ENCODE results near the gene KCNQ1. TPM values are rescaled to one million over a fixed set of nuclear protein-coding genes. Genes with fewer than 3 reads are reported as not detected.

Gene KCNQ1
- total RNA-seq, 1 experiment from 2014 or later, result 2.5 TPM

DNA sequence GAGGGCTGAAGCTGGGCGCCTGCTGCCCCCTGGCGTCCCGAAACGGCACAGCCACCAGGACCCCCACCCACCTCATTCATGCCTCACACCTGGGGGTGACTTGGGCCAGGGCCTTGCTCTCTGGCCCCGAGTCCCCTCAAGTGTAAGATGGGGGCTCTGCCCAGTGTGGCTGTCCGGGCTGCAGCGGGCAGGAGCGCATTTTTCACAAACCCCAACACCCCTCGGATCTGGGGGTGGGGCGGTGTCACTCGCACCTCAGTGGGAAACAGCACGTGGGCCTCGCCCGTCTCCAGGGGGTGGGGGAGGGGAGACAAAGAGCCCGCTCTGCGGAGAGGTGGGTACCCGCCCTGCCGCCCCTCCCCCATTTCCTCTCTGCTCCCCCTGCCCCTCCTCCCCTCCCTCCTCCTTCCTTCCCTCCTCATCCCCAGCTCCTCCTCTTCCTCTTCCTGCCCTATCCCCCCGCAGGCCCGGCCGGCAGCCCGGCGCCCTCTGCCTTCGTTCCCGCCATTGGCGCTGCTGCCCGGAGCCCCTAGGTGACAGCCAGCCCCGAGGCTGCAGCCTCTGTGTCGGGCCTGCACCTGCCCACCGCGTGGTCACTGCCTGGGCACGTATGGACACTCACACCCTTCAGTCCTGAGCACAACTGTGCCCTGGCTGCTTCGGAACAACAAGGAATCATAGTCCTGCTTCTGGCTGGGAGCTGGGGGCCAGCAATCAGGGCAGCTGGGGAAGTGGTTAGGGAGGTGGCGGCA is 447.6 kb downstream of the KCNQ1 start:
- Mint-ChIP-seq H3K27me3 (ENCODE audit: low read depth) (peaks cover 56% of the 10 kb centered on the region), H3K4me1 (peaks cover 11% of the 10 kb centered on the region), H3K9me3 (peaks cover 6% of the 10 kb centered on the region; the same call in 1 of the 2 replicates), H3K4me3 (peak overlapping the region; percentile 68), H3K27ac (0 out of 2 replicates have a peak overlapping the region, but pooled peaks have one; percentile 23), H3K36me3 (no peaks in the 10 kb centered on the region)
- ATAC-seq, result peak; percentile 67
- ChIA-PET POLR2A (interaction anchor here (1.0 to 2.0 kb wide), 4 partner anchors 10 to 359 kb away, joined by 3 to 13 read pairs (median 10); partner anchors contain the start of gene PHLDA2), CTCF (interaction anchor here (0.6 to 12.8 kb wide), 61 partner anchors 9 to 1632 kb away, joined by 3 to 369 read pairs (median 5); partner anchors contain the start of genes CARS1, KCNQ1, PHLDA2 and TSSC4)
- DNase-seq (ENCODE audit: low spot score), result peak; percentile 84
- TF ChIP-seq, protein P1, sequence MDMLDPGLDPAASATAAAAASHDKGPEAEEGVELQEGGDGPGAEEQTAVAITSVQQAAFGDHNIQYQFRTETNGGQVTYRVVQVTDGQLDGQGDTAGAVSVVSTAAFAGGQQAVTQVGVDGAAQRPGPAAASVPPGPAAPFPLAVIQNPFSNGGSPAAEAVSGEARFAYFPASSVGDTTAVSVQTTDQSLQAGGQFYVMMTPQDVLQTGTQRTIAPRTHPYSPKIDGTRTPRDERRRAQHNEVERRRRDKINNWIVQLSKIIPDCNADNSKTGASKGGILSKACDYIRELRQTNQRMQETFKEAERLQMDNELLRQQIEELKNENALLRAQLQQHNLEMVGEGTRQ (CRISPR knock-in tag; IDR thresholded peaks at IDR 0.05), result peak; percentile 31; the same call in 1 of the 2 replicates
- TF ChIP-seq, protein P2, sequence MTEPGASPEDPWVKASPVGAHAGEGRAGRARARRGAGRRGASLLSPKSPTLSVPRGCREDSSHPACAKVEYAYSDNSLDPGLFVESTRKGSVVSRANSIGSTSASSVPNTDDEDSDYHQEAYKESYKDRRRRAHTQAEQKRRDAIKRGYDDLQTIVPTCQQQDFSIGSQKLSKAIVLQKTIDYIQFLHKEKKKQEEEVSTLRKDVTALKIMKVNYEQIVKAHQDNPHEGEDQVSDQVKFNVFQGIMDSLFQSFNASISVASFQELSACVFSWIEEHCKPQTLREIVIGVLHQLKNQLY (CRISPR knock-in tag; IDR thresholded peaks at IDR 0.05), result no peak
- no peak for TF ChIP-seq ZNF396 (CRISPR knock-in tag; IDR thresholded peaks at IDR 0.05; ENCODE audit: borderline replicate concordance)
- no peak for TF ChIP-seq NFATC4 (CRISPR knock-in tag; IDR thresholded peaks at IDR 0.05)
- TF ChIP-seq, protein P3, sequence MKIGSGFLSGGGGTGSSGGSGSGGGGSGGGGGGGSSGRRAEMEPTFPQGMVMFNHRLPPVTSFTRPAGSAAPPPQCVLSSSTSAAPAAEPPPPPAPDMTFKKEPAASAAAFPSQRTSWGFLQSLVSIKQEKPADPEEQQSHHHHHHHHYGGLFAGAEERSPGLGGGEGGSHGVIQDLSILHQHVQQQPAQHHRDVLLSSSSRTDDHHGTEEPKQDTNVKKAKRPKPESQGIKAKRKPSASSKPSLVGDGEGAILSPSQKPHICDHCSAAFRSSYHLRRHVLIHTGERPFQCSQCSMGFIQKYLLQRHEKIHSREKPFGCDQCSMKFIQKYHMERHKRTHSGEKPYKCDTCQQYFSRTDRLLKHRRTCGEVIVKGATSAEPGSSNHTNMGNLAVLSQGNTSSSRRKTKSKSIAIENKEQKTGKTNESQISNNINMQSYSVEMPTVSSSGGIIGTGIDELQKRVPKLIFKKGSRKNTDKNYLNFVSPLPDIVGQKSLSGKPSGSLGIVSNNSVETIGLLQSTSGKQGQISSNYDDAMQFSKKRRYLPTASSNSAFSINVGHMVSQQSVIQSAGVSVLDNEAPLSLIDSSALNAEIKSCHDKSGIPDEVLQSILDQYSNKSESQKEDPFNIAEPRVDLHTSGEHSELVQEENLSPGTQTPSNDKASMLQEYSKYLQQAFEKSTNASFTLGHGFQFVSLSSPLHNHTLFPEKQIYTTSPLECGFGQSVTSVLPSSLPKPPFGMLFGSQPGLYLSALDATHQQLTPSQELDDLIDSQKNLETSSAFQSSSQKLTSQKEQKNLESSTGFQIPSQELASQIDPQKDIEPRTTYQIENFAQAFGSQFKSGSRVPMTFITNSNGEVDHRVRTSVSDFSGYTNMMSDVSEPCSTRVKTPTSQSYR (CRISPR knock-in tag; IDR thresholded peaks at IDR 0.05), result peak; percentile 88
- no peak; the same call in 1 of the 2 replicates for TF ChIP-seq ZNF232 (CRISPR knock-in tag; IDR thresholded peaks at IDR 0.05)
- TF ChIP-seq SMAD3 (CRISPR knock-in tag; IDR thresholded peaks at IDR 0.05; ENCODE audit: borderline replicate concordance), result no peak; the same call in none of the 2 replicates
- TF ChIP-seq, protein P4, sequence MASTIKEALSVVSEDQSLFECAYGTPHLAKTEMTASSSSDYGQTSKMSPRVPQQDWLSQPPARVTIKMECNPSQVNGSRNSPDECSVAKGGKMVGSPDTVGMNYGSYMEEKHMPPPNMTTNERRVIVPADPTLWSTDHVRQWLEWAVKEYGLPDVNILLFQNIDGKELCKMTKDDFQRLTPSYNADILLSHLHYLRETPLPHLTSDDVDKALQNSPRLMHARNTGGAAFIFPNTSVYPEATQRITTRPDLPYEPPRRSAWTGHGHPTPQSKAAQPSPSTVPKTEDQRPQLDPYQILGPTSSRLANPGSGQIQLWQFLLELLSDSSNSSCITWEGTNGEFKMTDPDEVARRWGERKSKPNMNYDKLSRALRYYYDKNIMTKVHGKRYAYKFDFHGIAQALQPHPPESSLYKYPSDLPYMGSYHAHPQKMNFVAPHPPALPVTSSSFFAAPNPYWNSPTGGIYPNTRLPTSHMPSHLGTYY (CRISPR knock-in tag; IDR thresholded peaks at IDR 0.05), result no peak
- TF ChIP-seq NR2C2 (CRISPR knock-in tag; IDR thresholded peaks at IDR 0.05), result no peak; the same call in 1 of the 2 replicates
- peak; percentile 86 for TF ChIP-seq ETV6 (CRISPR knock-in tag; IDR thresholded peaks at IDR 0.05)
- no peak for TF ChIP-seq ZNF121 (CRISPR knock-in tag; IDR thresholded peaks at IDR 0.05)
- TF ChIP-seq, protein P5, sequence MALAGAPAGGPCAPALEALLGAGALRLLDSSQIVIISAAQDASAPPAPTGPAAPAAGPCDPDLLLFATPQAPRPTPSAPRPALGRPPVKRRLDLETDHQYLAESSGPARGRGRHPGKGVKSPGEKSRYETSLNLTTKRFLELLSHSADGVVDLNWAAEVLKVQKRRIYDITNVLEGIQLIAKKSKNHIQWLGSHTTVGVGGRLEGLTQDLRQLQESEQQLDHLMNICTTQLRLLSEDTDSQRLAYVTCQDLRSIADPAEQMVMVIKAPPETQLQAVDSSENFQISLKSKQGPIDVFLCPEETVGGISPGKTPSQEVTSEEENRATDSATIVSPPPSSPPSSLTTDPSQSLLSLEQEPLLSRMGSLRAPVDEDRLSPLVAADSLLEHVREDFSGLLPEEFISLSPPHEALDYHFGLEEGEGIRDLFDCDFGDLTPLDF (CRISPR knock-in tag; IDR thresholded peaks at IDR 0.05), result no peak
- TF ChIP-seq, protein P6, sequence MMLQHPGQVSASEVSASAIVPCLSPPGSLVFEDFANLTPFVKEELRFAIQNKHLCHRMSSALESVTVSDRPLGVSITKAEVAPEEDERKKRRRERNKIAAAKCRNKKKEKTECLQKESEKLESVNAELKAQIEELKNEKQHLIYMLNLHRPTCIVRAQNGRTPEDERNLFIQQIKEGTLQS (CRISPR knock-in tag; conservative IDR thresholded peaks at IDR 0.05), result 0 out of 2 replicates have a peak, but pooled peaks have one; percentile 15
- TF ChIP-seq, protein P7, sequence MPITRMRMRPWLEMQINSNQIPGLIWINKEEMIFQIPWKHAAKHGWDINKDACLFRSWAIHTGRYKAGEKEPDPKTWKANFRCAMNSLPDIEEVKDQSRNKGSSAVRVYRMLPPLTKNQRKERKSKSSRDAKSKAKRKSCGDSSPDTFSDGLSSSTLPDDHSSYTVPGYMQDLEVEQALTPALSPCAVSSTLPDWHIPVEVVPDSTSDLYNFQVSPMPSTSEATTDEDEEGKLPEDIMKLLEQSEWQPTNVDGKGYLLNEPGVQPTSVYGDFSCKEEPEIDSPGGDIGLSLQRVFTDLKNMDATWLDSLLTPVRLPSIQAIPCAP (CRISPR knock-in tag; IDR thresholded peaks at IDR 0.05), result peak; percentile 48; the same call in 1 of the 2 replicates
- TF ChIP-seq IRF2 (CRISPR knock-in tag; IDR thresholded peaks at IDR 0.05; ENCODE audit: borderline replicate concordance, low read depth), result no peak
- TF ChIP-seq, protein P8, sequence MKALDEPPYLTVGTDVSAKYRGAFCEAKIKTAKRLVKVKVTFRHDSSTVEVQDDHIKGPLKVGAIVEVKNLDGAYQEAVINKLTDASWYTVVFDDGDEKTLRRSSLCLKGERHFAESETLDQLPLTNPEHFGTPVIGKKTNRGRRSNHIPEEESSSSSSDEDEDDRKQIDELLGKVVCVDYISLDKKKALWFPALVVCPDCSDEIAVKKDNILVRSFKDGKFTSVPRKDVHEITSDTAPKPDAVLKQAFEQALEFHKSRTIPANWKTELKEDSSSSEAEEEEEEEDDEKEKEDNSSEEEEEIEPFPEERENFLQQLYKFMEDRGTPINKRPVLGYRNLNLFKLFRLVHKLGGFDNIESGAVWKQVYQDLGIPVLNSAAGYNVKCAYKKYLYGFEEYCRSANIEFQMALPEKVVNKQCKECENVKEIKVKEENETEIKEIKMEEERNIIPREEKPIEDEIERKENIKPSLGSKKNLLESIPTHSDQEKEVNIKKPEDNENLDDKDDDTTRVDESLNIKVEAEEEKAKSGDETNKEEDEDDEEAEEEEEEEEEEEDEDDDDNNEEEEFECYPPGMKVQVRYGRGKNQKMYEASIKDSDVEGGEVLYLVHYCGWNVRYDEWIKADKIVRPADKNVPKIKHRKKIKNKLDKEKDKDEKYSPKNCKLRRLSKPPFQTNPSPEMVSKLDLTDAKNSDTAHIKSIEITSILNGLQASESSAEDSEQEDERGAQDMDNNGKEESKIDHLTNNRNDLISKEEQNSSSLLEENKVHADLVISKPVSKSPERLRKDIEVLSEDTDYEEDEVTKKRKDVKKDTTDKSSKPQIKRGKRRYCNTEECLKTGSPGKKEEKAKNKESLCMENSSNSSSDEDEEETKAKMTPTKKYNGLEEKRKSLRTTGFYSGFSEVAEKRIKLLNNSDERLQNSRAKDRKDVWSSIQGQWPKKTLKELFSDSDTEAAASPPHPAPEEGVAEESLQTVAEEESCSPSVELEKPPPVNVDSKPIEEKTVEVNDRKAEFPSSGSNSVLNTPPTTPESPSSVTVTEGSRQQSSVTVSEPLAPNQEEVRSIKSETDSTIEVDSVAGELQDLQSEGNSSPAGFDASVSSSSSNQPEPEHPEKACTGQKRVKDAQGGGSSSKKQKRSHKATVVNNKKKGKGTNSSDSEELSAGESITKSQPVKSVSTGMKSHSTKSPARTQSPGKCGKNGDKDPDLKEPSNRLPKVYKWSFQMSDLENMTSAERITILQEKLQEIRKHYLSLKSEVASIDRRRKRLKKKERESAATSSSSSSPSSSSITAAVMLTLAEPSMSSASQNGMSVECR (CRISPR knock-in tag; IDR thresholded peaks at IDR 0.05; ENCODE audit: borderline replicate concordance), result 0 out of 2 replicates have a peak, but pooled peaks have one; percentile 19
- TF ChIP-seq ESRRA (CRISPR knock-in tag; IDR thresholded peaks at IDR 0.05; ENCODE audit: borderline replicate concordance), result no peak
- no peak for TF ChIP-seq RORB (CRISPR knock-in tag; IDR thresholded peaks at IDR 0.05)
- TF ChIP-seq JAZF1 (CRISPR knock-in tag; IDR thresholded peaks at IDR 0.05), result no peak
- TF ChIP-seq, protein P9, sequence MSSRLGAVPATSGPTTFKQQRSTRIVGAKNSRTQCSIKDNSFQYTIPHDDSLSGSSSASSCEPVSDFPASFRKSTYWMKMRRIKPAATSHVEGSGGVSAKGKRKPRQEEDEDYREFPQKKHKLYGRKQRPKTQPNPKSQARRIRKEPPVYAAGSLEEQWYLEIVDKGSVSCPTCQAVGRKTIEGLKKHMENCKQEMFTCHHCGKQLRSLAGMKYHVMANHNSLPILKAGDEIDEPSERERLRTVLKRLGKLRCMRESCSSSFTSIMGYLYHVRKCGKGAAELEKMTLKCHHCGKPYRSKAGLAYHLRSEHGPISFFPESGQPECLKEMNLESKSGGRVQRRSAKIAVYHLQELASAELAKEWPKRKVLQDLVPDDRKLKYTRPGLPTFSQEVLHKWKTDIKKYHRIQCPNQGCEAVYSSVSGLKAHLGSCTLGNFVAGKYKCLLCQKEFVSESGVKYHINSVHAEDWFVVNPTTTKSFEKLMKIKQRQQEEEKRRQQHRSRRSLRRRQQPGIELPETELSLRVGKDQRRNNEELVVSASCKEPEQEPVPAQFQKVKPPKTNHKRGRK (CRISPR knock-in tag; IDR thresholded peaks at IDR 0.05; ENCODE audit: borderline replicate concordance), result no peak
- TF ChIP-seq NFE2L1 (CRISPR knock-in tag; IDR thresholded peaks at IDR 0.05), result 0 out of 2 replicates have a peak, but pooled peaks have one; percentile 76
- TF ChIP-seq CREM (CRISPR knock-in tag; IDR thresholded peaks at IDR 0.05), result no peak

Data from WTC11 (cell line).